NCI-H2107 treated with DMSO at 0.1 percent for 48 hours (cell line): ENCODE results near the gene EIF4E2.
"Not testable (repeated sequence)": the region's sequence is repeated elsewhere in the genome, so short reads cannot be mapped to it uniquely, and the experiment has no call there.

Experiments
- DNase-seq: peaks from one replicate; lab custom pipeline; 2025; ENCODE audit not compliant: unreplicated experiment; lab: John Stamatoyannopoulos, UW

The EIF4E2 gene

GRCh38 chr2:232562515-232563151, 12.1 kb downstream of the EIF4E2 start:
- DNase-seq, result no peak

- DNase-seq, result no peak
These were observed 13.1 kb downstream of the EIF4E2 start for GRCh38 chr2:232563580-232563979.

- DNase-seq, result no peak
These were observed 17.2 kb downstream of the EIF4E2 start for GRCh38 chr2:232567721-232568120.

GRCh38 chr2:232568161-232568560, 17.7 kb downstream of the EIF4E2 start:
- no peak for DNase-seq

- DNase-seq, result no peak
These were observed 19.1 kb downstream of the EIF4E2 start for GRCh38 chr2:232569541-232569940.

GRCh38 chr2:232570481-232570880, 20.0 kb downstream of the EIF4E2 start:
- DNase-seq, result not testable (repeated sequence)

GRCh38 chr2:232571026-232571474, 20.6 kb downstream of the EIF4E2 start:
- no peak for DNase-seq

- no peak for DNase-seq
These were observed 22.6 kb downstream of the EIF4E2 start for GRCh38 chr2:232573042-232573441.

GRCh38 chr2:232573771-232574435, 23.4 kb downstream of the EIF4E2 start:
- no peak for DNase-seq

GRCh38 chr2:232574674-232575403, 24.4 kb downstream of the EIF4E2 start:
- no peak for DNase-seq

GRCh38 chr2:232575404-232575746, 24.9 kb downstream of the EIF4E2 start:
- DNase-seq, result no peak

GRCh38 chr2:232576995-232577394, 26.5 kb downstream of the EIF4E2 start:
- no peak for DNase-seq

GRCh38 chr2:232577841-232578240, 27.4 kb downstream of the EIF4E2 start:
- DNase-seq, result no peak

GRCh38 chr2:232578626-232579025, 28.1 kb downstream of the EIF4E2 start:
- no peak for DNase-seq

GRCh38 chr2:232580648-232580981, 30.1 kb downstream of the EIF4E2 start:
- no peak for DNase-seq

- no peak for DNase-seq
These were observed 31.2 kb downstream of the EIF4E2 start for GRCh38 chr2:232581725-232582124.

GRCh38 chr2:232584238-232584637, 33.7 kb downstream of the EIF4E2 start:
- DNase-seq, result no peak

- DNase-seq, result no peak
These were observed 36.5 kb downstream of the EIF4E2 start for GRCh38 chr2:232586943-232587505.

GRCh38 chr2:232587512-232587911, 37.0 kb downstream of the EIF4E2 start:
- DNase-seq, result no peak

GRCh38 chr2:232588031-232588430, 37.5 kb downstream of the EIF4E2 start:
- DNase-seq, result no peak

GRCh38 chr2:232588680-232589585, 38.4 kb downstream of the EIF4E2 start:
- no peak for DNase-seq
